ENCODE data around the gene PDE4D.
A peak's percentile ranks its signal among the peaks of the same experiment; 100 is the strongest.
"Not testable (repeated sequence)": the region's sequence is repeated elsewhere in the genome, so short reads cannot be mapped to it uniquely, and the experiment has no call there.

The PDE4D gene

GRCh38 chr5:59600998-59601397, 292.5 kb downstream of the PDE4D start:
- Mint-ChIP-seq H3K9me3 (no peaks in the 10 kb centered on the region), H3K4me3 (no peak overlapping the region), H3K27ac (no peak overlapping the region), H3K4me1 (peaks cover 5% of the 10 kb centered on the region), H3K36me3 (no peaks in the 10 kb centered on the region)
- ATAC-seq = no peak
- no peak for DNase-seq (ENCODE audit: low spot score in 2 of 2)

- no peaks in the 10 kb centered on the region for H3K36me3 Mint-ChIP-seq
- DNase-seq (ENCODE audit: low spot score in 2 of 2) (no peak), ATAC-seq (no peak)
- H3K27ac Mint-ChIP-seq = no peak overlapping the region
- H3K9me3 Mint-ChIP-seq = no peaks in the 10 kb centered on the region
- H3K4me3 Mint-ChIP-seq = no peak overlapping the region
- H3K4me1 Mint-ChIP-seq = peaks cover 5% of the 10 kb centered on the region
These were observed 293.4 kb downstream of the PDE4D start for GRCh38 chr5:59600153-59600552.

- Mint-ChIP-seq H3K36me3 (no peaks in the 10 kb centered on the region), H3K27ac (no peak overlapping the region), H3K9me3 (no peaks in the 10 kb centered on the region), H3K4me1 (peaks cover 5% of the 10 kb centered on the region), H3K4me3 (no peak overlapping the region)
- DNase-seq (ENCODE audit: low spot score in 2 of 2) = no peak
- no peak for ATAC-seq
These were observed 293.8 kb downstream of the PDE4D start for GRCh38 chr5:59599729-59600128.

GRCh38 chr5:59598547-59598874, 295.0 kb downstream of the PDE4D start:
- DNase-seq (ENCODE audit: low spot score in 2 of 2) (no peak), ATAC-seq (no peak)
- Mint-ChIP-seq H3K4me1 (peaks cover 5% of the 10 kb centered on the region), H3K4me3 (no peak overlapping the region), H3K27ac (no peak overlapping the region), H3K9me3 (no peaks in the 10 kb centered on the region), H3K36me3 (no peaks in the 10 kb centered on the region)

GRCh38 chr5:59597690-59598546, 295.6 kb downstream of the PDE4D start:
- H3K36me3 Mint-ChIP-seq = no peaks in the 10 kb centered on the region
- peaks cover 5% of the 10 kb centered on the region for H3K4me1 Mint-ChIP-seq
- no peak for ATAC-seq
- H3K27ac Mint-ChIP-seq = no peak overlapping the region
- no peak for DNase-seq (ENCODE audit: low spot score in 2 of 2)
- no peaks in the 10 kb centered on the region for H3K9me3 Mint-ChIP-seq
- H3K4me3 Mint-ChIP-seq = no peak overlapping the region

GRCh38 chr5:59596586-59597350, 296.8 kb downstream of the PDE4D start:
- Mint-ChIP-seq H3K36me3 (no peaks in the 10 kb centered on the region), H3K4me3 (no peak overlapping the region), H3K27ac (no peak overlapping the region), H3K4me1 (peaks cover 5% of the 10 kb centered on the region), H3K9me3 (no peaks in the 10 kb centered on the region)
- ATAC-seq (no peak), DNase-seq (ENCODE audit: low spot score in 2 of 2) (no peak)

GRCh38 chr5:59594118-59594517, 299.4 kb downstream of the PDE4D start:
- H3K4me3 Mint-ChIP-seq, ATAC-seq: not testable (repeated sequence)

GRCh38 chr5:59593439-59594007, 300.0 kb downstream of the PDE4D start:
- Mint-ChIP-seq H3K4me1 (peaks cover 3% of the 10 kb centered on the region), H3K36me3 (no peaks in the 10 kb centered on the region), H3K9me3 (no peaks in the 10 kb centered on the region), H3K27ac (no peak overlapping the region), H3K4me3 (no peak overlapping the region)
- no peak for ATAC-seq
- DNase-seq (ENCODE audit: low spot score in 2 of 2) = no peak

More at GRCh38 chr5:59594118-59594517, 299.4 kb downstream of the PDE4D start:
- H3K27ac Mint-ChIP-seq; H3K4me1 Mint-ChIP-seq; DNase-seq (ENCODE audit: low spot score in 2 of 2); H3K9me3 Mint-ChIP-seq; H3K36me3 Mint-ChIP-seq: not testable (repeated sequence)

- H3K27ac Mint-ChIP-seq = no peak overlapping the region
- H3K9me3 Mint-ChIP-seq = no peaks in the 10 kb centered on the region
- ATAC-seq (no peak), DNase-seq (ENCODE audit: low spot score in 2 of 2) (no peak)
- no peaks in the 10 kb centered on the region for H3K36me3 Mint-ChIP-seq
- no peak overlapping the region for H3K4me3 Mint-ChIP-seq
- H3K4me1 Mint-ChIP-seq = no peaks in the 10 kb centered on the region
These were observed 301.4 kb downstream of the PDE4D start for GRCh38 chr5:59592101-59592500.

- no peaks in the 10 kb centered on the region for H3K9me3 Mint-ChIP-seq
- DNase-seq (ENCODE audit: low spot score in 2 of 2) (no peak), ATAC-seq (peak; percentile 84)
- no peaks in the 10 kb centered on the region for H3K36me3 Mint-ChIP-seq
- no peaks in the 10 kb centered on the region for H3K4me1 Mint-ChIP-seq
- no peak overlapping the region for H3K27ac Mint-ChIP-seq
- H3K4me3 Mint-ChIP-seq = no peak overlapping the region
These were observed 302.4 kb downstream of the PDE4D start for GRCh38 chr5:59591162-59591561.

GRCh38 chr5:59588922-59589321, 304.6 kb downstream of the PDE4D start:
- Mint-ChIP-seq H3K4me1 (no peaks in the 10 kb centered on the region), H3K9me3 (no peaks in the 10 kb centered on the region), H3K36me3 (no peaks in the 10 kb centered on the region), H3K27ac (no peak overlapping the region), H3K4me3 (no peak overlapping the region)
- no peak for ATAC-seq
- no peak for DNase-seq (ENCODE audit: low spot score in 2 of 2)

- peak; percentile 19 for ATAC-seq
- H3K4me1 Mint-ChIP-seq = no peaks in the 10 kb centered on the region
These were observed 305.8 kb downstream of the PDE4D start for GRCh38 chr5:59587489-59588337.

GRCh38 chr5:59586841-59587240, 306.7 kb downstream of the PDE4D start:
- ATAC-seq = no peak
- Mint-ChIP-seq H3K4me3 (peak overlapping the region; percentile 54), H3K4me1 (no peaks in the 10 kb centered on the region), H3K36me3 (no peaks in the 10 kb centered on the region), H3K27ac (no peak overlapping the region), H3K9me3 (no peaks in the 10 kb centered on the region)
- no peak for DNase-seq (ENCODE audit: low spot score in 2 of 2)

More at GRCh38 chr5:59587489-59588337, 305.8 kb downstream of the PDE4D start:
- no peak for DNase-seq (ENCODE audit: low spot score in 2 of 2)
- Mint-ChIP-seq H3K9me3 (no peaks in the 10 kb centered on the region), H3K4me3 (peak overlapping the region; percentile 54), H3K36me3 (no peaks in the 10 kb centered on the region), H3K27ac (no peak overlapping the region)

GRCh38 chr5:59584858-59585846, 308.4 kb downstream of the PDE4D start:
- no peak for DNase-seq (ENCODE audit: low spot score in 2 of 2)
- H3K9me3 Mint-ChIP-seq = no peaks in the 10 kb centered on the region
- no peak overlapping the region for H3K4me3 Mint-ChIP-seq
- no peak overlapping the region for H3K27ac Mint-ChIP-seq
- ATAC-seq = no peak
- no peaks in the 10 kb centered on the region for H3K36me3 Mint-ChIP-seq
- H3K4me1 Mint-ChIP-seq = no peaks in the 10 kb centered on the region

All from stimulated activated effector memory CD8-positive, alpha-beta T cell treated with anti-CD3 and anti-CD28 coated beads, Interleukin-12 subunit alpha, Interleukin-12 subunit beta, amount 100 ng/mL, for 72 hours (primary cell).